GM12891 (cell line): ENCODE measurements around the gene PAFAH2.

Experiments used
- POLR2A ChIP-seq: IDR thresholded peaks from 2 replicates; pipeline ENCODE4 v1.6.1; 2011; ENCODE audit warnings: low read depth, low read length, control low read depth
- POLR2AphosphoS5 ChIP-seq: IDR thresholded peaks from 2 replicates; pipeline ENCODE4 v1.6.1; 2011; ENCODE audit warnings: low read depth, low read length, control low read depth
- SPI1 ChIP-seq: IDR thresholded peaks from 2 replicates; pipeline ENCODE4 v1.6.1; 2011; ENCODE audit warnings: low read depth, low read length, control low read depth
- TAF1 ChIP-seq: IDR thresholded peaks from 2 replicates; pipeline ENCODE4 v1.6.1; 2011; ENCODE audit warnings: low read depth, low read length, control low read depth

GRCh38 chr1:26034504-26035202, 36.8 kb upstream of the PAFAH2 start:
- TF ChIP-seq POLR2A (no peak), TAF1 (no peak), POLR2AphosphoS5 (no peak), SPI1 (no peak)
